Measurements from ENCODE around the gene ATP6V1G1.

ATP6V1G1 gene

GRCh38 chr9:114641967-114642366 is 54.4 kb downstream of the ATP6V1G1 start:
- H3K9me3 Mint-ChIP-seq, result peaks cover 3% of the 10 kb centered on the region
- peaks cover 34% of the 10 kb centered on the region for H3K36me3 Mint-ChIP-seq (ENCODE audit: low read depth)
- H3K27me3 Mint-ChIP-seq (ENCODE audit: low read depth), result no peaks in the 10 kb centered on the region
- no peaks in the 10 kb centered on the region for H3K4me1 Mint-ChIP-seq
- TF ChIP-seq, protein P1, sequence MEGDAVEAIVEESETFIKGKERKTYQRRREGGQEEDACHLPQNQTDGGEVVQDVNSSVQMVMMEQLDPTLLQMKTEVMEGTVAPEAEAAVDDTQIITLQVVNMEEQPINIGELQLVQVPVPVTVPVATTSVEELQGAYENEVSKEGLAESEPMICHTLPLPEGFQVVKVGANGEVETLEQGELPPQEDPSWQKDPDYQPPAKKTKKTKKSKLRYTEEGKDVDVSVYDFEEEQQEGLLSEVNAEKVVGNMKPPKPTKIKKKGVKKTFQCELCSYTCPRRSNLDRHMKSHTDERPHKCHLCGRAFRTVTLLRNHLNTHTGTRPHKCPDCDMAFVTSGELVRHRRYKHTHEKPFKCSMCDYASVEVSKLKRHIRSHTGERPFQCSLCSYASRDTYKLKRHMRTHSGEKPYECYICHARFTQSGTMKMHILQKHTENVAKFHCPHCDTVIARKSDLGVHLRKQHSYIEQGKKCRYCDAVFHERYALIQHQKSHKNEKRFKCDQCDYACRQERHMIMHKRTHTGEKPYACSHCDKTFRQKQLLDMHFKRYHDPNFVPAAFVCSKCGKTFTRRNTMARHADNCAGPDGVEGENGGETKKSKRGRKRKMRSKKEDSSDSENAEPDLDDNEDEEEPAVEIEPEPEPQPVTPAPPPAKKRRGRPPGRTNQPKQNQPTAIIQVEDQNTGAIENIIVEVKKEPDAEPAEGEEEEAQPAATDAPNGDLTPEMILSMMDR (IDR thresholded peaks at IDR 0.05; ENCODE audit: unreplicated experiment in 3 of 3), result no peak
- no peak overlapping the region for H3K27ac Mint-ChIP-seq
- no peak overlapping the region for H3K4me3 Mint-ChIP-seq

DNA sequence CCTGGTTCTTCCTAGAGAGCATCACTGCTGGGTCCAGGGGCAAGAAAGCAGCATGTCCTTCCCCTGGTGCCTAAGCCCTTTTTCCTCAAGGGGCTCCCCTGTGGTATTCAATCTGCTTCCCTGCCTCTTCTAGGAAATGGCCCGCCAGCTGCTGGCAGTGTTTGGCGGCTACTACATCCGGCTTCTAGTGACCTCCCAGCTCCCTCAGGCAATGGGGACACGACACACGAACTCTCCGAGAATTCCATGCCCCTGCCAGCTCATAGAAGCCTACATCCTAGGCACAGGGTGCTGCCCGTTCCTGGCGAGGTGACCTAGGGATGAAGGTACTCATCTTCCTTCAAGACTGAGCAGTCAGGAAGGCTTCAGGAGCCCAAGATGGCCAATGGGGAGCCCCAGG is 55.4 kb downstream of the ATP6V1G1 start:
- no peaks in the 10 kb centered on the region for H3K4me1 Mint-ChIP-seq
- peaks cover 7% of the 10 kb centered on the region for H3K9me3 Mint-ChIP-seq
- no peak overlapping the region for H3K4me3 Mint-ChIP-seq
- peaks cover 41% of the 10 kb centered on the region for H3K36me3 Mint-ChIP-seq (ENCODE audit: low read depth)
- H3K27ac Mint-ChIP-seq, result no peak overlapping the region
- TF ChIP-seq, protein P1 (IDR thresholded peaks at IDR 0.05; ENCODE audit: unreplicated experiment in 3 of 3), result no peak
- H3K27me3 Mint-ChIP-seq (ENCODE audit: low read depth), result no peaks in the 10 kb centered on the region

GRCh38 chr9:114643896-114644295 is 56.3 kb downstream of the ATP6V1G1 start:
- H3K27ac Mint-ChIP-seq, result no peak overlapping the region
- no peaks in the 10 kb centered on the region for H3K27me3 Mint-ChIP-seq (ENCODE audit: low read depth)
- H3K4me1 Mint-ChIP-seq, result no peaks in the 10 kb centered on the region
- TF ChIP-seq, protein P1 (IDR thresholded peaks at IDR 0.05; ENCODE audit: unreplicated experiment in 3 of 3), result no peak
- H3K36me3 Mint-ChIP-seq (ENCODE audit: low read depth), result peaks cover 39% of the 10 kb centered on the region
- peaks cover 7% of the 10 kb centered on the region for H3K9me3 Mint-ChIP-seq
- no peak overlapping the region for H3K4me3 Mint-ChIP-seq
